ENCODE measurements around the gene FAM227A. TPM values are rescaled to one million over a fixed set of nuclear protein-coding genes. Genes with fewer than 3 reads are reported as not detected.

FAM227A gene
- total and polyA plus RNA-seq, 2 of the 13 experiments (the other 11 are each of a cell fraction or from before 2014, with no cell fraction given) = 1.0 to 1.5 TPM

DNA sequence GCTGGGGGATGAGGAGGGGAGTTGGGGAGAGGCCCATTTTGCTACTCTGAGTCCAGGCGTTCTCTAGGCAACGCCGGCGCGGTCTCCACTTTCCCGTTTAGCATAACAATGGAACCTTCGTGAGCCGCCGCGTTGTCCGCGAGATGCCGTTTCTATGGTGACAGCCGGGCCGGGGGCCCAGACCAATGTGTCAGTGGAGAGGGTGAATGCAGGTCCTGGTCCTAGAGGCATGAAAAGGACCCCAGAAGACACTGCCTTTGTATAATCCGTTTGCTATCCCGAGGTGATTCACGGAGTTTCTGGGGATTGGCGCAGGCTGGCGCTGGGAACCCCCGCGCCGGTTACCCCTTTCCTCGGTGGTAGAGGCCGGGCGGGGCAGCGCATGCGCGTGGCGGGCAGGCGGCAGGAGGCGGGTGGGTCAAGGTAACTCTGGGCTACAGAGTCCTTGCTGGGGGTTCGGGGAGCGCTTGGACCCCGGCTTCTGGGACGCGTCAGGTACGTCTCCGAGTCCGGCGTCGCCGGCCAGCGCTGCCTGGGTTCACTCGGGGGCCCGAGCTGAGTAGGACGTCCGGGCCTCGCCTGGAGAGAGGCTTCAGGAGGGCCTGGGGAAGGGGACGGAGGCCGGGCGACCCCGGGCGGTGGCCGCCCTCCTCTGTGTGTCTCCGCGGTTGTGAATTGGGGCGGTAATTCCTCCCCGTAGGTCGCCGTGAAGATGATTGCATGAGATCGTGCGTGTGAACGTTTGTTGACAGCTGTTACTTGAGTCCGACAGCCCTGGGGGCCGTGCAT, at the start of gene FAM227A, which contains the start of gene CBY1 (continued):
- TF ChIP-seq, protein P1, sequence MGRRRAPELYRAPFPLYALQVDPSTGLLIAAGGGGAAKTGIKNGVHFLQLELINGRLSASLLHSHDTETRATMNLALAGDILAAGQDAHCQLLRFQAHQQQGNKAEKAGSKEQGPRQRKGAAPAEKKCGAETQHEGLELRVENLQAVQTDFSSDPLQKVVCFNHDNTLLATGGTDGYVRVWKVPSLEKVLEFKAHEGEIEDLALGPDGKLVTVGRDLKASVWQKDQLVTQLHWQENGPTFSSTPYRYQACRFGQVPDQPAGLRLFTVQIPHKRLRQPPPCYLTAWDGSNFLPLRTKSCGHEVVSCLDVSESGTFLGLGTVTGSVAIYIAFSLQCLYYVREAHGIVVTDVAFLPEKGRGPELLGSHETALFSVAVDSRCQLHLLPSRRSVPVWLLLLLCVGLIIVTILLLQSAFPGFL (CRISPR knock-in tag; IDR thresholded peaks at IDR 0.05) = no peak
- no peak for TF ChIP-seq ZMYM4 (CRISPR knock-in tag; IDR thresholded peaks at IDR 0.05)
- TF ChIP-seq, protein P2, sequence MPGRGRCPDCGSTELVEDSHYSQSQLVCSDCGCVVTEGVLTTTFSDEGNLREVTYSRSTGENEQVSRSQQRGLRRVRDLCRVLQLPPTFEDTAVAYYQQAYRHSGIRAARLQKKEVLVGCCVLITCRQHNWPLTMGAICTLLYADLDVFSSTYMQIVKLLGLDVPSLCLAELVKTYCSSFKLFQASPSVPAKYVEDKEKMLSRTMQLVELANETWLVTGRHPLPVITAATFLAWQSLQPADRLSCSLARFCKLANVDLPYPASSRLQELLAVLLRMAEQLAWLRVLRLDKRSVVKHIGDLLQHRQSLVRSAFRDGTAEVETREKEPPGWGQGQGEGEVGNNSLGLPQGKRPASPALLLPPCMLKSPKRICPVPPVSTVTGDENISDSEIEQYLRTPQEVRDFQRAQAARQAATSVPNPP (CRISPR knock-in tag; IDR thresholded peaks at IDR 0.05) = no peak
- TF ChIP-seq PAF1 (CRISPR knock-in tag; IDR thresholded peaks at IDR 0.05) = no peak
- no peak for TF ChIP-seq PCBP2 (optimal IDR thresholded peaks at IDR 0.05; ENCODE audit: low read depth, low read length, poor library complexity, severe bottlenecking)
- TF ChIP-seq EEA1 (CRISPR knock-in tag; IDR thresholded peaks at IDR 0.05; ENCODE audit: borderline replicate concordance) = no peak
- TF ChIP-seq, protein P3, sequence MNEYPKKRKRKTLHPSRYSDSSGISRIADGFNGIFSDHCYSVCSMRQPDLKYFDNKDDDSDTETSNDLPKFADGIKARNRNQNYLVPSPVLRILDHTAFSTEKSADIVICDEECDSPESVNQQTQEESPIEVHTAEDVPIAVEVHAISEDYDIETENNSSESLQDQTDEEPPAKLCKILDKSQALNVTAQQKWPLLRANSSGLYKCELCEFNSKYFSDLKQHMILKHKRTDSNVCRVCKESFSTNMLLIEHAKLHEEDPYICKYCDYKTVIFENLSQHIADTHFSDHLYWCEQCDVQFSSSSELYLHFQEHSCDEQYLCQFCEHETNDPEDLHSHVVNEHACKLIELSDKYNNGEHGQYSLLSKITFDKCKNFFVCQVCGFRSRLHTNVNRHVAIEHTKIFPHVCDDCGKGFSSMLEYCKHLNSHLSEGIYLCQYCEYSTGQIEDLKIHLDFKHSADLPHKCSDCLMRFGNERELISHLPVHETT (CRISPR knock-in tag; conservative IDR thresholded peaks at IDR 0.05) = no peak
- TF ChIP-seq RFX3 (CRISPR knock-in tag; IDR thresholded peaks at IDR 0.05) = peak; percentile 81
- no peak for TF ChIP-seq IRF2 (CRISPR knock-in tag; IDR thresholded peaks at IDR 0.05)
- no peak for TF ChIP-seq ZNF761 (CRISPR knock-in tag; conservative IDR thresholded peaks at IDR 0.05)
- TF ChIP-seq, protein P4, sequence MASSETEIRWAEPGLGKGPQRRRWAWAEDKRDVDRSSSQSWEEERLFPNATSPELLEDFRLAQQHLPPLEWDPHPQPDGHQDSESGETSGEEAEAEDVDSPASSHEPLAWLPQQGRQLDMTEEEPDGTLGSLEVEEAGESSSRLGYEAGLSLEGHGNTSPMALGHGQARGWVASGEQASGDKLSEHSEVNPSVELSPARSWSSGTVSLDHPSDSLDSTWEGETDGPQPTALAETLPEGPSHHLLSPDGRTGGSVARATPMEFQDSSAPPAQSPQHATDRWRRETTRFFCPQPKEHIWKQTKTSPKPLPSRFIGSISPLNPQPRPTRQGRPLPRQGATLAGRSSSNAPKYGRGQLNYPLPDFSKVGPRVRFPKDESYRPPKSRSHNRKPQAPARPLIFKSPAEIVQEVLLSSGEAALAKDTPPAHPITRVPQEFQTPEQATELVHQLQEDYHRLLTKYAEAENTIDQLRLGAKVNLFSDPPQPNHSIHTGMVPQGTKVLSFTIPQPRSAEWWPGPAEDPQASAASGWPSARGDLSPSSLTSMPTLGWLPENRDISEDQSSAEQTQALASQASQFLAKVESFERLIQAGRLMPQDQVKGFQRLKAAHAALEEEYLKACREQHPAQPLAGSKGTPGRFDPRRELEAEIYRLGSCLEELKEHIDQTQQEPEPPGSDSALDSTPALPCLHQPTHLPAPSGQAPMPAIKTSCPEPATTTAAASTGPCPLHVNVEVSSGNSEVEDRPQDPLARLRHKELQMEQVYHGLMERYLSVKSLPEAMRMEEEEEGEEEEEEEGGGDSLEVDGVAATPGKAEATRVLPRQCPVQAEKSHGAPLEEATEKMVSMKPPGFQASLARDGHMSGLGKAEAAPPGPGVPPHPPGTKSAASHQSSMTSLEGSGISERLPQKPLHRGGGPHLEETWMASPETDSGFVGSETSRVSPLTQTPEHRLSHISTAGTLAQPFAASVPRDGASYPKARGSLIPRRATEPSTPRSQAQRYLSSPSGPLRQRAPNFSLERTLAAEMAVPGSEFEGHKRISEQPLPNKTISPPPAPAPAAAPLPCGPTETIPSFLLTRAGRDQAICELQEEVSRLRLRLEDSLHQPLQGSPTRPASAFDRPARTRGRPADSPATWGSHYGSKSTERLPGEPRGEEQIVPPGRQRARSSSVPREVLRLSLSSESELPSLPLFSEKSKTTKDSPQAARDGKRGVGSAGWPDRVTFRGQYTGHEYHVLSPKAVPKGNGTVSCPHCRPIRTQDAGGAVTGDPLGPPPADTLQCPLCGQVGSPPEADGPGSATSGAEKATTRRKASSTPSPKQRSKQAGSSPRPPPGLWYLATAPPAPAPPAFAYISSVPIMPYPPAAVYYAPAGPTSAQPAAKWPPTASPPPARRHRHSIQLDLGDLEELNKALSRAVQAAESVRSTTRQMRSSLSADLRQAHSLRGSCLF (CRISPR knock-in tag; IDR thresholded peaks at IDR 0.05; ENCODE audit: borderline replicate concordance) = no peak
- peak; percentile 27; the same call in 1 of the 2 replicates for TF ChIP-seq PAX8 (CRISPR knock-in tag; IDR thresholded peaks at IDR 0.05; ENCODE audit: borderline replicate concordance)
- no peak for TF ChIP-seq GTF3A (CRISPR knock-in tag; conservative IDR thresholded peaks at IDR 0.05)
- TF ChIP-seq, protein P5, sequence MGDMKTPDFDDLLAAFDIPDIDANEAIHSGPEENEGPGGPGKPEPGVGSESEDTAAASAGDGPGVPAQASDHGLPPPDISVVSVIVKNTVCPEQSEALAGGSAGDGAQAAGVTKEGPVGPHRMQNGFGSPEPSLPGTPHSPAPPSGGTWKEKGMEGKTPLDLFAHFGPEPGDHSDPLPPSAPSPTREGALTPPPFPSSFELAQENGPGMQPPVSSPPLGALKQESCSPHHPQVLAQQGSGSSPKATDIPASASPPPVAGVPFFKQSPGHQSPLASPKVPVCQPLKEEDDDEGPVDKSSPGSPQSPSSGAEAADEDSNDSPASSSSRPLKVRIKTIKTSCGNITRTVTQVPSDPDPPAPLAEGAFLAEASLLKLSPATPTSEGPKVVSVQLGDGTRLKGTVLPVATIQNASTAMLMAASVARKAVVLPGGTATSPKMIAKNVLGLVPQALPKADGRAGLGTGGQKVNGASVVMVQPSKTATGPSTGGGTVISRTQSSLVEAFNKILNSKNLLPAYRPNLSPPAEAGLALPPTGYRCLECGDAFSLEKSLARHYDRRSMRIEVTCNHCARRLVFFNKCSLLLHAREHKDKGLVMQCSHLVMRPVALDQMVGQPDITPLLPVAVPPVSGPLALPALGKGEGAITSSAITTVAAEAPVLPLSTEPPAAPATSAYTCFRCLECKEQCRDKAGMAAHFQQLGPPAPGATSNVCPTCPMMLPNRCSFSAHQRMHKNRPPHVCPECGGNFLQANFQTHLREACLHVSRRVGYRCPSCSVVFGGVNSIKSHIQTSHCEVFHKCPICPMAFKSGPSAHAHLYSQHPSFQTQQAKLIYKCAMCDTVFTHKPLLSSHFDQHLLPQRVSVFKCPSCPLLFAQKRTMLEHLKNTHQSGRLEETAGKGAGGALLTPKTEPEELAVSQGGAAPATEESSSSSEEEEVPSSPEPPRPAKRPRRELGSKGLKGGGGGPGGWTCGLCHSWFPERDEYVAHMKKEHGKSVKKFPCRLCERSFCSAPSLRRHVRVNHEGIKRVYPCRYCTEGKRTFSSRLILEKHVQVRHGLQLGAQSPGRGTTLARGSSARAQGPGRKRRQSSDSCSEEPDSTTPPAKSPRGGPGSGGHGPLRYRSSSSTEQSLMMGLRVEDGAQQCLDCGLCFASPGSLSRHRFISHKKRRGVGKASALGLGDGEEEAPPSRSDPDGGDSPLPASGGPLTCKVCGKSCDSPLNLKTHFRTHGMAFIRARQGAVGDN (CRISPR knock-in tag; IDR thresholded peaks at IDR 0.05) = peak; percentile 69

Data from HepG2 (cell line).